BJ (cell line): ENCODE measurements around the gene OTOF. TPM values are rescaled to one million over a fixed set of nuclear protein-coding genes. Genes with fewer than 3 reads are reported as not detected.

ENCODE experiments used
- CTCF ChIA-PET: fragments of 350-600 bp; formaldehyde crosslinking; extraction: SDS; loops from one replicate; lab custom pipeline; 2021; ENCODE audit warnings: antibody characterized with exemption, inconsistent platforms; lab: Yijun Ruan, JAX
- POLR2A ChIA-PET: fragments of 300-600 bp; sonication (Branson Sonifier 250); formaldehyde crosslinking; extraction: SDS; loops from one replicate; lab custom pipeline; 2021; ENCODE audit warnings: antibody characterized with exemption; lab: Charles Lee
- DNase-seq: peaks from one replicate; pipeline ENCODE4 v3.0.0-alpha.2; 2011; ENCODE audit warnings: low read depth
- H3K27me3 ChIP-seq: 2 replicates; pipeline ENCODE4 v1.6.0; 2011; ENCODE audit warnings: low read length; ENCODE audit not compliant: control insufficient read depth, insufficient read depth
- H3K36me3 ChIP-seq: 2 replicates; pipeline ENCODE4 v1.5.1; 2011; ENCODE audit warnings: low read length; ENCODE audit not compliant: control insufficient read depth, insufficient read depth
- H3K4me3 ChIP-seq: 2 replicates; pipeline ENCODE4 v1.5.1; 2011; ENCODE audit warnings: low read depth, mild to moderate bottlenecking, control low read depth, low read length
- polyA plus RNA-seq: library from polyadenylated mRNA; depleted of rRNA; stranded (reverse); fragments of >200 nt; gene quantifications from 2 replicates; pipeline ENCODE4 v1.2.3, GENCODE V29; 2011; rRNA removed
- TF ChIP-seq, protein P1 (sequence below): IDR thresholded peaks from 2 replicates; pipeline ENCODE4 v1.5.1; 2011; ENCODE audit warnings: low read depth, mild to moderate bottlenecking, control low read depth, inconsistent platforms, low read length, moderate library complexity; ENCODE audit not compliant: insufficient read depth

The OTOF gene
- polyA plus RNA-seq, 1 experiment = 0.16 TPM

DNA sequence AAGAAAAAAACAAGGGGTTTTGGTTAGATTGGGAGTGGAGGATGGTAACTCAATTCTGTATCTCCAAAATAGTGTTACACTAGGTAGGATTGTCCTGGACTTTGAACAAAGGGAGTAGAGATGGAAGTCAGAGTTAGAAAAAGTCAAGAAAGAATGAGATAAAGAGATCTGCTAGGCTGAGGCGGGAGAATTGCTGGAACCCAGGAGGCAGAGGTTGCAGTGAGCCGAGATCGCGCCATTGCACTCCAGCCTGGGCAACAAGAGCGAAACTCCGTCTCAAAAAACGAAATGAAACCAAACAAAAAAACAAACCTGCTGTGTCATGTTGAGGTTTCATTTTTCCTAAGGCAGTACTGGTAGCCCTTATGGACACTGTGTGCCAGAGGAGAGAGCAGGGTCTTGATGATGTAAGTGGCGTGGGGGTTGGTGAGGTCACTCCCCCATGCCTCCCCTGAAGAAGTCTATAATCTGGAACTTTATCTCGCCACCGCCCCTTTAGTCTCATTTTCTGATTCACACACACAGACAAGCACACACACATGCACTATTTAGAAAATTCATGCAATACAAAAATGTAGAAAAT is 65.7 kb downstream of the OTOF start:
- DNase-seq = no peak
- POLR2A ChIA-PET = no interaction called here
- Histone ChIP-seq H3K36me3 (no peaks in the 10 kb centered on the region), H3K4me3 (no peak overlapping the region), H3K27me3 (peaks cover 4% of the 10 kb centered on the region)
- CTCF ChIA-PET = no interaction called here
- TF ChIP-seq, protein P1, sequence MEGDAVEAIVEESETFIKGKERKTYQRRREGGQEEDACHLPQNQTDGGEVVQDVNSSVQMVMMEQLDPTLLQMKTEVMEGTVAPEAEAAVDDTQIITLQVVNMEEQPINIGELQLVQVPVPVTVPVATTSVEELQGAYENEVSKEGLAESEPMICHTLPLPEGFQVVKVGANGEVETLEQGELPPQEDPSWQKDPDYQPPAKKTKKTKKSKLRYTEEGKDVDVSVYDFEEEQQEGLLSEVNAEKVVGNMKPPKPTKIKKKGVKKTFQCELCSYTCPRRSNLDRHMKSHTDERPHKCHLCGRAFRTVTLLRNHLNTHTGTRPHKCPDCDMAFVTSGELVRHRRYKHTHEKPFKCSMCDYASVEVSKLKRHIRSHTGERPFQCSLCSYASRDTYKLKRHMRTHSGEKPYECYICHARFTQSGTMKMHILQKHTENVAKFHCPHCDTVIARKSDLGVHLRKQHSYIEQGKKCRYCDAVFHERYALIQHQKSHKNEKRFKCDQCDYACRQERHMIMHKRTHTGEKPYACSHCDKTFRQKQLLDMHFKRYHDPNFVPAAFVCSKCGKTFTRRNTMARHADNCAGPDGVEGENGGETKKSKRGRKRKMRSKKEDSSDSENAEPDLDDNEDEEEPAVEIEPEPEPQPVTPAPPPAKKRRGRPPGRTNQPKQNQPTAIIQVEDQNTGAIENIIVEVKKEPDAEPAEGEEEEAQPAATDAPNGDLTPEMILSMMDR = no peak

DNA sequence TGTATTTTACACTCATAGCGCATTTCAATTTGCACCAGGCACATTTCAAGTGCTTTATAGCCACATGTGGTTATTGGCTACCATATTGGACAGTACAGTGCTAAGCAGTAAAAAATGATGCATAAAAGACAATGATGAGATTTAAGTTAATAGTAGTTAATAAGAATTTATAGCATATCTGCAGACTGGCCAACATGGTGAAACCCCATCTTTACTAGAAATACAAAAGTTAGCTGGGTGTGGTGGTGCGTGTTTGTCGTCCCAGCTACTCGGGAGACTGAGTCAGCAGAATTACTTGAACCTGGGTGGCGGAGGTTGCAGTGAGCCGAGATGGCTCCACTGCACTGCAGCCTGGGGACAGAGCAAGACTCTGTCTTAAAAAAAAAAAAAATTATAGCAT is 66.5 kb downstream of the OTOF start:
- CTCF ChIA-PET = no interaction called here
- peaks cover 4% of the 10 kb centered on the region for H3K27me3 ChIP-seq
- TF ChIP-seq, protein P1 = no peak
- POLR2A ChIA-PET = no interaction called here
- DNase-seq = no peak
- no peaks in the 10 kb centered on the region for H3K36me3 ChIP-seq
- no peak overlapping the region for H3K4me3 ChIP-seq

DNA sequence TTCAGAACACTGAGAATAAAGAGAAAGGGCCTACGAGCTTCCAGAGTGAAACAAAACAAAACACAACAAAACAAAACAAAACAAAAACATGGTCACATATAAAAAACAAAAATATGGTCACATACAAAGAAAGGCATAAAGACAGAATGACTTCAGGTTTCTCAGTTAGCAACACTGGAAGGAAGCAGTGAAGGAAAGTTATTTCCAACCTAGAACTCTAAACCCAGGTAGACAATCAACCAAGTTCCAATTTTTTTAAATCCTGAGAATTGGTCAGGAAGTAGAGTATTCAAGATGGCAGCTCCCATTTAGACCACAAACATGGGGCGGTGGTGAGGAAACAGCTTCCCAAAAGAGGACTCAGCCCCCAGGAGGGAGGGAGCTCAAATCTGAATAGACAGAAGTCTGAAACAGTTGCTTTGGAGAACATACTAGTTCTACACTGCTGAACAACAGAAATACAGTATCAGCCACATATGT is 67.1 kb downstream of the OTOF start:
- no peak overlapping the region for H3K4me3 ChIP-seq
- H3K36me3 ChIP-seq = no peaks in the 10 kb centered on the region
- DNase-seq = no peak
- H3K27me3 ChIP-seq = peaks cover 4% of the 10 kb centered on the region
- ChIA-PET CTCF (no interaction called here), POLR2A (no interaction called here)
- TF ChIP-seq, protein P1 = no peak

DNA sequence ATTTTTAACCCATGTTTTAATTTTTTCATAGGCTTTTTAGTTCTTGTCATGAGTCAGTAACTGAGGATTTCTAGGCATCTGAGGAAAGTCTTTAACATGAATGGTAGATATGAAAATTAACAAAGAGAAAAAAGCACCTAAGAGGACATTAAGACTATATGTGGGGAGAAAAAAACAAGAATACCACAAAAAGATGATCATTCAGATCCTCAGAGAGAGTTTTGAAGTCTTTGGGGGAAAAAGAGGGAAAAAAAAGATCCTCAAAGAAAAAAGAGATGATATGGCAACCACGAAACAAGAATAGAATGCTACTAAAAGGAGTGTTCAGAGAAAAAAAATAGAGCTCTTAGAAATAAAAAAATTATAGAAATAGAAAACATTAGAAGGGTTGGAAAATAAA is 68.1 kb downstream of the OTOF start:
- CTCF ChIA-PET = interaction anchor here (1.0 kb wide), 1 partner anchor 27 kb away, joined by 3 read pairs; no protein-coding TSS in a partner anchor
- TF ChIP-seq, protein P1 = no peak

DNA sequence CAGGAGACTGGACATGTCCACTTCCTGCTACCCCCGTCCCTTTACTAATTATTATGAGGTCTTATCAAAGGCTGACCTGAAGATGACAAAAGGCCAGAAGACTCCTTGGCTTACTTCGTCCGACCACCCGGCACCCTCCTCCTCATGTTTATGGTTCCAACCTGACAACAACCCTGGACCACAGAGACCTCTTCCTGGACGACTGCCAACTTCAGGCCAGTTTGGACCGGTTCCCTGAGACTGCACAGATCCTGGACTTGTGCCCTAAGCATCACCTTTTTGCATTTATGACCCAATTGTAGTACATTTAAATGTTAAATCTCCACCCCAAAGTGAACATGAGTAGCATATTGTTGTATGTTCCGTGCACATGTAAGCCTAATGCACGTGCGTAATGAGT is 70.4 kb downstream of the OTOF start:
- H3K36me3 ChIP-seq = no peaks in the 10 kb centered on the region
- ChIA-PET CTCF (interaction anchor here (0.8 to 1.6 kb wide), 2 partner anchors 50 to 96 kb away, joined by 3 read pairs; no protein-coding TSS in a partner anchor), POLR2A (no interaction called here)

More for the DNA sequence above, 68.1 kb downstream of the OTOF start:
- Histone ChIP-seq H3K36me3 (no peaks in the 10 kb centered on the region), H3K27me3 (peaks cover 4% of the 10 kb centered on the region), H3K4me3 (no peak overlapping the region)
- DNase-seq = no peak
- POLR2A ChIA-PET = no interaction called here

More for the DNA sequence above, 70.4 kb downstream of the OTOF start:
- no peak for DNase-seq
- TF ChIP-seq, protein P1 = no peak
- H3K4me3 ChIP-seq = no peak overlapping the region
- peaks cover 4% of the 10 kb centered on the region for H3K27me3 ChIP-seq

Other genes with a start within 250 kb of the OTOF start
- gene HADHA, start 233.5 kb downstream of the OTOF start, polyA plus RNA-seq = 111 and 136 TPM in 2 replicates
- gene HADHB, start 233.2 kb downstream of the OTOF start, polyA plus RNA-seq = 99.4 and 144 TPM in 2 replicates
- 9.5 and 11.1 TPM in 2 replicates for gene SELENOI, start 132.0 kb downstream of the OTOF start, polyA plus RNA-seq
- 0.12 and 0.20 TPM in 2 replicates for gene ADGRF3, start 131.3 kb downstream of the OTOF start, polyA plus RNA-seq
- gene DRC1, start 76.2 kb downstream of the OTOF start, polyA plus RNA-seq = 0.05 and 0.22 TPM in 2 replicates
- gene CIB4, start 163.2 kb upstream of the OTOF start, polyA plus RNA-seq = not detected in 2 replicates
- 0.13 and 0.22 TPM in 2 replicates for gene KCNK3, start 214.6 kb upstream of the OTOF start, polyA plus RNA-seq